Lower lobe of right lung (tissue), 2 donors: ENCODE results near the gene FOXJ1. TPM values are rescaled to one million over a fixed set of nuclear protein-coding genes. Genes with fewer than 3 reads are reported as not detected.

Source experiments
- ATAC-seq, 2 donors: fragments of 200-7000 bp; cut with Tn5 transposase; one replicate each; pipeline ENCODE4 v1.9.1; 2020 to 2022; ENCODE audit warnings: mild to moderate bottlenecking in 2 of 2, moderate library complexity in 2 of 2
- DNase-seq: peaks from one replicate; pipeline ENCODE4 v3.0.0-alpha.2; 2020
- H3K27ac ChIP-seq: fragments of 200-600 bp; one replicate; pipeline ENCODE4 v1.8.0; 2022
- H3K27me3 ChIP-seq: fragments of 200-600 bp; one replicate; pipeline ENCODE4 v1.8.0; 2022; ENCODE audit warnings: low read depth
- H3K36me3 ChIP-seq: fragments of 200-600 bp; one replicate; pipeline ENCODE4 v1.8.0; 2022; ENCODE audit warnings: mild to moderate bottlenecking
- H3K4me1 ChIP-seq: fragments of 200-600 bp; one replicate; pipeline ENCODE4 v1.8.0; 2022
- H3K4me3 ChIP-seq: fragments of 200-600 bp; one replicate; pipeline ENCODE4 v1.8.0; 2022; ENCODE audit warnings: mild to moderate bottlenecking
- H3K9me3 ChIP-seq: fragments of 200-600 bp; one replicate; pipeline ENCODE4 v1.8.0; 2022
- intact Hi-C: fragments of 100-400 bp; cut with DNase I; formaldehyde crosslinking; loops from one replicate; pipeline ENCODE4 v1.11.0; 2022
- total RNA-seq: library from RNA; stranded (reverse); fragmentation: NEBNext Ultra II Directional; extraction: Animal tissue kit (Norgen Biotek cat#: 25700); gene quantifications from one replicate; pipeline ENCODE4 v1.2.1, GENCODE V29; 2021
- TF ChIP-seq, protein P1 (sequence below): fragments of 200-600 bp; IDR thresholded peaks from one replicate; pipeline ENCODE4 v1.8.0; 2022; ENCODE audit warnings: antibody characterized with exemption, mild to moderate bottlenecking
- donor health status: DM: no; HTN: yes; CAD: no; lungs with severe emphysema.

Gene FOXJ1
- total RNA-seq, 1 donor from 2014 or later, result 21.5 TPM

DNA sequence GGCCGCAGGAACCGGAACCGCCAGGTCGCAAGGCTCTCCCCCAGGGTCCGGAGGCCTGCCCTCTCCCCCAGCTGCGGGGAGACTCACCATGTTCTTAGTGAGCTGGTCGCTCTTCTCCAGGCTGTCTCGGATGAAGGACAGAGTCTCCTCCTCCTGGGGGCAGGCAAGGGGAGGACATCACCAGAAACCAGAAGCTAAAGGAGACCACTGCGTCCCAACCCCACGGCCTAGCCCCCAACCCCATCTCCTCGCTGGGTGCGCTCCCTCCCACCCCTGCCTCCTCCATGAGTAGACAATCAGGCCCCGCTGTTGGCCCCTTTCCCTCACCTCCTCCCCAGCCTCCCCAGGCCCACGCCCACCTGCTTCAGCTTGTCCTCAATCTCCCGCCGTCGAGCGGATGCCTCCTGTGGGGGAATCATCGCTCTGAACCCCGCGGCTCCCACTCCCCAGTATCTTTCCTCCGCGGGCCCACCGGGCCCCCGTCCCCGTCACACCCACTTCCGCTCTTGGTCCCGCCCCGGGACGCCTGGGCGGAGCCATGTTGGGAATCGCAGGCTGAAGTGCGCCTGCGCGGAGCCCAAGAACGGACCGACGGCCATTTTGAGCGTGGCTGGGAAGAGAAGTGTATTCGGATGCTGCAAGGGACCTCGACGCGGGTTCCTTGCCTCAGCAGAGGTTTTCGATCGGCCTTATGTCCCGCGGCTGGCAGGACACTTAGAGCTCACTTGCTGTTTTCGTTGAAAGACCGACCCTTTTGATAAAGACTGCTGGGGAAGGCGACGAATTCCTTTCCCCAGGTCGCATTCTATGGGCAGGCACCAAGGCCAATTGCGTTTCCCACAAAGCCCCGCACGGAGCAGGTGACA, 37.5 kb downstream of the FOXJ1 start, which contains the start of gene EXOC7:
Gene EXOC7, minus strand, starts transcription at position 514 of the 866 bp plus-strand sequence. Its CDS starts 95 bp downstream, at position 419.
- H3K36me3 ChIP-seq, result peaks cover 34% of the 10 kb centered on the region
- DNase-seq, result peak; percentile 93
- ATAC-seq, result peak; percentile 97 to 99
- peaks cover 18% of the 10 kb centered on the region for H3K4me1 ChIP-seq
- H3K4me3 ChIP-seq, result peak within 1 kb of the TSS; percentile 97
- TF ChIP-seq, protein P1, sequence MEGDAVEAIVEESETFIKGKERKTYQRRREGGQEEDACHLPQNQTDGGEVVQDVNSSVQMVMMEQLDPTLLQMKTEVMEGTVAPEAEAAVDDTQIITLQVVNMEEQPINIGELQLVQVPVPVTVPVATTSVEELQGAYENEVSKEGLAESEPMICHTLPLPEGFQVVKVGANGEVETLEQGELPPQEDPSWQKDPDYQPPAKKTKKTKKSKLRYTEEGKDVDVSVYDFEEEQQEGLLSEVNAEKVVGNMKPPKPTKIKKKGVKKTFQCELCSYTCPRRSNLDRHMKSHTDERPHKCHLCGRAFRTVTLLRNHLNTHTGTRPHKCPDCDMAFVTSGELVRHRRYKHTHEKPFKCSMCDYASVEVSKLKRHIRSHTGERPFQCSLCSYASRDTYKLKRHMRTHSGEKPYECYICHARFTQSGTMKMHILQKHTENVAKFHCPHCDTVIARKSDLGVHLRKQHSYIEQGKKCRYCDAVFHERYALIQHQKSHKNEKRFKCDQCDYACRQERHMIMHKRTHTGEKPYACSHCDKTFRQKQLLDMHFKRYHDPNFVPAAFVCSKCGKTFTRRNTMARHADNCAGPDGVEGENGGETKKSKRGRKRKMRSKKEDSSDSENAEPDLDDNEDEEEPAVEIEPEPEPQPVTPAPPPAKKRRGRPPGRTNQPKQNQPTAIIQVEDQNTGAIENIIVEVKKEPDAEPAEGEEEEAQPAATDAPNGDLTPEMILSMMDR, result no peak
- H3K27me3 ChIP-seq, result no peaks in the 10 kb centered on the region
- H3K9me3 ChIP-seq, result no peaks in the 10 kb centered on the region
- intact Hi-C loops, result no loop called here
- H3K27ac ChIP-seq, result peak within 1 kb of the TSS; percentile 83

- H3K4me3 ChIP-seq, result peak overlapping the region; percentile 97
- no peaks in the 10 kb centered on the region for H3K9me3 ChIP-seq
- peaks cover 39% of the 10 kb centered on the region for H3K36me3 ChIP-seq
- DNase-seq (no peak), ATAC-seq (peak in 1 of 2 donors; percentile 21)
- peaks cover 18% of the 10 kb centered on the region for H3K4me1 ChIP-seq
- H3K27ac ChIP-seq, result peak overlapping the region; percentile 83
- intact Hi-C loops, result no loop called here
- TF ChIP-seq, protein P1, result no peak
- H3K27me3 ChIP-seq, result no peaks in the 10 kb centered on the region
Measured at GRCh38 chr17:76102944-76103273, 38.1 kb downstream of the FOXJ1 start.

DNA sequence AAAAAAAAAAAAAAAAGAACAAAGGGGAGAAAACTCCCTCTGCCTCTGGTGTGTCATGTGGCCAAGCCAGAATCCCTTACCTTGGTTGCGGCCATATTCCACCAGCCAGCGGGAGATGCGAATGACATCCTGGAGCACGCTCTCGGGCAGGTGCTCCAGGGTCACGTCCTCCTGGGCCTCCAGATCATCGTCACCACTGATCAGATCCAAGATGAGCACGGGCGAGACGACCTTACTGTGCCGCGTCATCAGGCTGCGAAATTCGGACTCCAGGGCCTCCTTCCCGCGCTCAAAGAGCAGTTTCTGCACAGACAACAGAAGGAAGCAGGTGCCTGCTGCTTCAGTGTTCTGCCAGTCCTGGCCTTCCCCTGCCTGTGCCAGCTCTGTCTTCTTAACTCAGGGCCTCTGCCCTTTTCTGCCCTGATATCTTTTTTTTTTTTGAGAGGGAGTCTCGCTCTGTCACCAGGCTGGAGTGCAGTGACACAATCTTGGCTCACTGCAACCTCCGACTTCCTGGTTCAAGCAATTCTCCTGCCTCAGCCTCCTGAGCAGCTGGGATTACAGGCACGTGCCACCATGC, 43.2 kb downstream of the FOXJ1 start:
- H3K36me3 ChIP-seq, result peaks cover 90% of the 10 kb centered on the region
- ATAC-seq, result no peak
- TF ChIP-seq, protein P1, result no peak
- H3K9me3 ChIP-seq, result no peaks in the 10 kb centered on the region
- DNase-seq, result peak; percentile 24
- no peaks in the 10 kb centered on the region for H3K27me3 ChIP-seq
- peaks cover 11% of the 10 kb centered on the region for H3K4me1 ChIP-seq
- no peak overlapping the region for H3K4me3 ChIP-seq
- no peak overlapping the region for H3K27ac ChIP-seq
- intact Hi-C loops, result no loop called here

- ATAC-seq (no peak), DNase-seq (peak; percentile 34)
- Histone ChIP-seq H3K27ac (no peak overlapping the region), H3K9me3 (no peaks in the 10 kb centered on the region), H3K27me3 (no peaks in the 10 kb centered on the region), H3K36me3 (peaks cover 99% of the 10 kb centered on the region), H3K4me1 (no peaks in the 10 kb centered on the region), H3K4me3 (no peak overlapping the region)
- intact Hi-C loops, result no loop called here
- TF ChIP-seq, protein P1, result no peak
Measured at GRCh38 chr17:76095943-76096342, 45.1 kb downstream of the FOXJ1 start.

DNA sequence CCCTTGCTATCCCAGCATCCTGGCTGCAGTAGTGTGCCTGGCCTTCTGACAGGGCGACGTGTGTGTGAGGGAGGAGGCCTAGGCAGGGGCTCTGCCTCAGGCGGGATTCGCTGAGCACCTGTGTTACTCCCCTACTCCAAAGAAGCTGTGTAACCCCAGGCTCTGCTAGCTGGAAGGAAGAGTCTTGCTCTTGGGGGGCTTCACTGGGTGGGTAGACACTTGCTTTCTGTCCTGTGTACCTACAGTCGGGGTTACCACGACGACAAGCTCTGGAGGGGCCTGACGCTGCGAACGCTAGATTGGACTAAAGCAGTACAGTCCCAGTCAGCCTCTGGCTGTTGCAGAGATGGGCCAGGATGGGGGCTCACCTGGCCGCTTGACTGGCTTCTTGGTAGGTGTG, 47.0 kb downstream of the FOXJ1 start:
- TF ChIP-seq, protein P1, result no peak
- ATAC-seq (no peak), DNase-seq (peak; percentile 35)
- H3K27ac ChIP-seq, result no peak overlapping the region
- H3K4me3 ChIP-seq, result no peak overlapping the region
- H3K36me3 ChIP-seq, result peaks cover 99% of the 10 kb centered on the region
- no peaks in the 10 kb centered on the region for H3K9me3 ChIP-seq
- no peaks in the 10 kb centered on the region for H3K4me1 ChIP-seq
- intact Hi-C loops, result no loop called here
- no peaks in the 10 kb centered on the region for H3K27me3 ChIP-seq
